ENCODE data around the gene VIPAS39. TPM values are rescaled to one million over a fixed set of nuclear protein-coding genes. Genes with fewer than 3 reads are reported as not detected.

VIPAS39 gene
- total RNA-seq, 1 experiment from 2014 or later = 18.5 TPM

DNA sequence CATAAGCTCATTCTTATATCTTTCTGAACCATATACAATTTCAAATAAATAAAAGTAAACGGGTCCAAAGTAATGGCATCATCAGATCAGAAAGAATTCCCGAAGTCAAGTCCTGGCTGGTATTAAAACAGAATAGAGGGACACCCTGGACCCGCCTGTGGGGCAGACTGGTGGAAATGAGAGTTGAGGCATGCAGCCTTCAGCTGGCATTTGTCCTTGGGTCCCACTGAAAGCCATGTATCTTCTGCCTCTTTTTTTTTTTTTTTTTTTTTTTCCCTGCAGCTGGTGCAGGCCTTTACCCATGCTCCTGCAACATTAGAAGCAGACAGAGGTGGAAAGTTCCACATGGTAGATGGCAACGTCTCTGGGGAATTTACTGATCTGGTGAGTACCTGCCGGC lies 10.4 kb upstream of the VIPAS39 start:
- Histone ChIP-seq H3K23ac (ENCODE audit: insufficient read length, low read depth, low read length) (no peak overlapping the region), H4K5ac (ENCODE audit: insufficient read length, low read depth, low read length) (no peak overlapping the region), H2BK15ac (ENCODE audit: low read depth, low read length) (no peak overlapping the region), H3K27me3 (ENCODE audit: insufficient read depth, low read length) (no peaks in the 10 kb centered on the region), H3K9me3 (ENCODE audit: control insufficient read depth, low read depth, low read length) (no peaks in the 10 kb centered on the region), H3K18ac (ENCODE audit: insufficient read length, low read depth, low read length) (no peak overlapping the region), H3K4ac (ENCODE audit: low read depth, low read length) (no peak overlapping the region), H3T11ph (ENCODE audit: low read length) (no peak overlapping the region), H4K8ac (replicated peaks; ENCODE audit: insufficient read length, low read depth, low read length) (no peak overlapping the region), H3K9ac (ENCODE audit: extremely low read depth, insufficient read length, low read length) (no peak overlapping the region), H2BK5ac (ENCODE audit: insufficient read length, low read length) (no peak overlapping the region), H3K79me1 (ENCODE audit: insufficient read depth, low read depth, low read length, poor library complexity, severe bottlenecking) (no peaks in the 10 kb centered on the region), H4K20me1 (ENCODE audit: control insufficient read depth, insufficient read depth, insufficient read length) (no peaks in the 10 kb centered on the region), H3K23me2 (ENCODE audit: insufficient read length, low read depth, low read length, poor library complexity, severe bottlenecking) (no peaks in the 10 kb centered on the region), H2AFZ (ENCODE audit: low read length) (no peak overlapping the region), H3K27ac (ENCODE audit: insufficient read length, low read depth, low read length) (no peak overlapping the region), H3K56ac (ENCODE audit: insufficient read length, low read depth, low read length) (no peak overlapping the region), H2BK12ac (ENCODE audit: insufficient read length, low read depth, low read length) (no peak overlapping the region), H3K14ac (ENCODE audit: insufficient read depth, low read length) (no peak overlapping the region), H2BK20ac (ENCODE audit: low read depth, low read length, poor library complexity, severe bottlenecking) (no peak overlapping the region), H2BK120ac (ENCODE audit: low read depth, low read length, poor library complexity, severe bottlenecking) (no peak overlapping the region), H4K91ac (ENCODE audit: insufficient read length, low read depth, low read length) (no peak overlapping the region), H3K4me2 (ENCODE audit: insufficient read depth, insufficient read length, low read length) (no peak overlapping the region), H3K4me1 (ENCODE audit: insufficient read depth, low read length) (peaks cover 8% of the 10 kb centered on the region; the same call in 1 of the 2 replicates), H3K79me2 (ENCODE audit: insufficient read depth, low read length) (no peaks in the 10 kb centered on the region), H2AK5ac (ENCODE audit: insufficient read length, low read length) (no peak overlapping the region)
- H3K27ac Mint-ChIP-seq = no peak overlapping the region
- TF ChIP-seq, protein P1, sequence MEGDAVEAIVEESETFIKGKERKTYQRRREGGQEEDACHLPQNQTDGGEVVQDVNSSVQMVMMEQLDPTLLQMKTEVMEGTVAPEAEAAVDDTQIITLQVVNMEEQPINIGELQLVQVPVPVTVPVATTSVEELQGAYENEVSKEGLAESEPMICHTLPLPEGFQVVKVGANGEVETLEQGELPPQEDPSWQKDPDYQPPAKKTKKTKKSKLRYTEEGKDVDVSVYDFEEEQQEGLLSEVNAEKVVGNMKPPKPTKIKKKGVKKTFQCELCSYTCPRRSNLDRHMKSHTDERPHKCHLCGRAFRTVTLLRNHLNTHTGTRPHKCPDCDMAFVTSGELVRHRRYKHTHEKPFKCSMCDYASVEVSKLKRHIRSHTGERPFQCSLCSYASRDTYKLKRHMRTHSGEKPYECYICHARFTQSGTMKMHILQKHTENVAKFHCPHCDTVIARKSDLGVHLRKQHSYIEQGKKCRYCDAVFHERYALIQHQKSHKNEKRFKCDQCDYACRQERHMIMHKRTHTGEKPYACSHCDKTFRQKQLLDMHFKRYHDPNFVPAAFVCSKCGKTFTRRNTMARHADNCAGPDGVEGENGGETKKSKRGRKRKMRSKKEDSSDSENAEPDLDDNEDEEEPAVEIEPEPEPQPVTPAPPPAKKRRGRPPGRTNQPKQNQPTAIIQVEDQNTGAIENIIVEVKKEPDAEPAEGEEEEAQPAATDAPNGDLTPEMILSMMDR (conservative IDR thresholded peaks at IDR 0.05) = no peak
- WGBS (ENCODE audit: extremely low coverage, insufficient read length, low lambda C conversion rate) = no CpG with 5 or more reads among the region's 5 CpGs
- H3K9me3 Mint-ChIP-seq = no peaks in the 10 kb centered on the region
- peaks cover 12 to 16% of the 10 kb centered on the region in 2 experiments for H3K4me1 Mint-ChIP-seq
- no peaks in the 10 kb centered on the region; the same call in 1 of the 2 replicates for H3K27me3 Mint-ChIP-seq (ENCODE audit: low read depth)
- H3K36me3 Mint-ChIP-seq (ENCODE audit: insufficient read depth in 1 of 3, low read depth in 3 of 3) = peaks cover 40 to 65% (median 53%) of the 10 kb centered on the region in 3 experiments
- no peak for DNase-seq
- no peak overlapping the region for H3K4me3 Mint-ChIP-seq
